Colonic mucosa (tissue), 4 donors: ENCODE measurements around the gene ZDHHC4. TPM values are rescaled to one million over a fixed set of nuclear protein-coding genes. Genes with fewer than 3 reads are reported as not detected.
"Not testable (repeated sequence)": the region's sequence is repeated elsewhere in the genome, so short reads cannot be mapped to it uniquely, and the experiment has no call there.

Experiments
- DNase-seq: peaks from one replicate; pipeline ENCODE4 v3.0.0-alpha.2; 2020
- H3K27ac ChIP-seq: fragments of 200-600 bp; one replicate; pipeline ENCODE4 v1.8.0; 2021
- H3K27me3 ChIP-seq: fragments of 200-600 bp; one replicate; pipeline ENCODE4 v1.8.0; 2021
- H3K36me3 ChIP-seq: fragments of 200-600 bp; one replicate; pipeline ENCODE4 v1.8.0; 2021
- H3K4me1 ChIP-seq: fragments of 200-600 bp; one replicate; pipeline ENCODE4 v1.8.0; 2021; ENCODE audit warnings: mild to moderate bottlenecking
- H3K4me3 ChIP-seq: fragments of 200-600 bp; one replicate; pipeline ENCODE4 v1.8.0; 2021
- H3K9ac ChIP-seq, 2 donors: one replicate each; pipeline ENCODE4 v1.7.0; 2013; ENCODE audit warnings: control low read depth in 2 of 2, low read depth in 2 of 2, low read length in 2 of 2
- H3K9me3 ChIP-seq: fragments of 200-600 bp; one replicate; pipeline ENCODE4 v1.8.0; 2021
- CTCF ChIP-seq: fragments of 200-600 bp; IDR thresholded peaks from one replicate; pipeline ENCODE4 v1.8.0; 2022; ENCODE audit warnings: antibody characterized with exemption, mild to moderate bottlenecking
- intact Hi-C: fragments of 100-400 bp; cut with DNase I; formaldehyde crosslinking; loops from one replicate; pipeline ENCODE4 v1.14.1; 2022
- total RNA-seq, 2 donors: library from RNA; stranded (reverse); fragmentation: NEBNext Ultra II Directional in 1 of 2; extraction: Animal tissue kit (Norgen Biotek cat#: 25700) in 1 of 2; gene quantifications; one replicate each; pipeline ENCODE4 v1.2.1, GENCODE V29; 2021
- donor health status: healthy.
- donor health status: DM: no; HTN: no; CAD: no.
- donor health status: DM: no; HTN: no; CAD: no.

ZDHHC4 gene
- total RNA-seq, 2 donors from 2014 or later = 34.8 to 40.1 TPM

- TF ChIP-seq CTCF = no peak
- no peaks in the 10 kb centered on the region for H3K36me3 ChIP-seq
- no peaks in the 10 kb centered on the region for H3K27me3 ChIP-seq
- H3K4me1 ChIP-seq = no peaks in the 10 kb centered on the region
- no peak overlapping the region for H3K9ac ChIP-seq
- peak overlapping the region; percentile 61 for H3K4me3 ChIP-seq
- H3K27ac ChIP-seq = no peak overlapping the region
- intact Hi-C loops = no loop called here
- peak; percentile 20 for DNase-seq
- H3K9me3 ChIP-seq = no peaks in the 10 kb centered on the region
Observed at GRCh38 chr7:6576024-6576866, 1.0 kb upstream of the ZDHHC4 start.

GRCh38 chr7:6576867-6577368 is 336 bp upstream of the ZDHHC4 start:
- intact Hi-C loops, DNase-seq, H3K27me3 ChIP-seq, H3K36me3 ChIP-seq, H3K9me3 ChIP-seq, H3K4me1 ChIP-seq: not testable (repeated sequence)
- Histone ChIP-seq H3K4me3 (peak overlapping the region; percentile 61), H3K9ac (peak overlapping the region; percentile 76 to 78), H3K27ac (peak overlapping the region; percentile 80)

GRCh38 chr7:6578114-6579084 is 1.1 kb downstream of the ZDHHC4 start:
- no peak overlapping the region for H3K27ac ChIP-seq
- TF ChIP-seq CTCF = no peak

GRCh38 chr7:6579446-6579845 is 2.2 kb downstream of the ZDHHC4 start:
- Histone ChIP-seq H3K9me3 (no peaks in the 10 kb centered on the region), H3K4me1 (no peaks in the 10 kb centered on the region), H3K27ac (no peak overlapping the region), H3K9ac (no peak overlapping the region), H3K36me3 (peaks cover 14% of the 10 kb centered on the region), H3K4me3 (no peak overlapping the region), H3K27me3 (no peaks in the 10 kb centered on the region)
- intact Hi-C loops = no loop called here
- no peak for TF ChIP-seq CTCF
- no peak for DNase-seq

More at GRCh38 chr7:6578114-6579084, 1.1 kb downstream of the ZDHHC4 start:
- intact Hi-C loops = no loop called here
- no peaks in the 10 kb centered on the region for H3K27me3 ChIP-seq
- peak overlapping the region in 1 of 2 donors; percentile 76 for H3K9ac ChIP-seq
- H3K4me1 ChIP-seq = no peaks in the 10 kb centered on the region
- peak overlapping the region; percentile 61 for H3K4me3 ChIP-seq
- H3K9me3 ChIP-seq = no peaks in the 10 kb centered on the region
- DNase-seq = no peak
- peaks cover 14% of the 10 kb centered on the region for H3K36me3 ChIP-seq

GRCh38 chr7:6585746-6586432 is 8.6 kb downstream of the ZDHHC4 start:
- H3K9ac ChIP-seq, H3K4me3 ChIP-seq, intact Hi-C loops, H3K27ac ChIP-seq, H3K27me3 ChIP-seq, H3K9me3 ChIP-seq, DNase-seq, H3K4me1 ChIP-seq: not testable (repeated sequence)
- H3K36me3 ChIP-seq = peaks cover 14% of the 10 kb centered on the region

- TF ChIP-seq CTCF = no peak
- Histone ChIP-seq H3K36me3 (no peaks in the 10 kb centered on the region), H3K4me3 (no peak overlapping the region), H3K27ac (no peak overlapping the region), H3K9ac (no peak overlapping the region), H3K4me1 (peaks cover 11% of the 10 kb centered on the region), H3K27me3 (no peaks in the 10 kb centered on the region), H3K9me3 (no peaks in the 10 kb centered on the region)
- DNase-seq = no peak
- intact Hi-C loops = no loop called here
Observed at GRCh38 chr7:6588566-6588965, 11.3 kb downstream of the ZDHHC4 start.
